ENCODE results near the gene OR2T34.
"Not testable (repeated sequence)": the region's sequence is repeated elsewhere in the genome, so short reads cannot be mapped to it uniquely, and the experiment has no call there.

The OR2T34 gene, protein sequence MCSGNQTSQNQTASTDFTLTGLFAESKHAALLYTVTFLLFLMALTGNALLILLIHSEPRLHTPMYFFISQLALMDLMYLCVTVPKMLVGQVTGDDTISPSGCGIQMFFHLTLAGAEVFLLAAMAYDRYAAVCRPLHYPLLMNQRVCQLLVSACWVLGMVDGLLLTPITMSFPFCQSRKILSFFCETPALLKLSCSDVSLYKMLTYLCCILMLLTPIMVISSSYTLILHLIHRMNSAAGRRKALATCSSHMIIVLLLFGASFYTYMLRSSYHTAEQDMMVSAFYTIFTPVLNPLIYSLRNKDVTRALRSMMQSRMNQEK

GRCh38 chr1:248574657-248575056 is at the start of gene OR2T34:
TSS of gene OR2T34 (minus strand) at chr1:248574757. CDS start at chr1:248574757, 0 bp downstream.
- not testable (repeated sequence) for DNase-seq

DNA sequence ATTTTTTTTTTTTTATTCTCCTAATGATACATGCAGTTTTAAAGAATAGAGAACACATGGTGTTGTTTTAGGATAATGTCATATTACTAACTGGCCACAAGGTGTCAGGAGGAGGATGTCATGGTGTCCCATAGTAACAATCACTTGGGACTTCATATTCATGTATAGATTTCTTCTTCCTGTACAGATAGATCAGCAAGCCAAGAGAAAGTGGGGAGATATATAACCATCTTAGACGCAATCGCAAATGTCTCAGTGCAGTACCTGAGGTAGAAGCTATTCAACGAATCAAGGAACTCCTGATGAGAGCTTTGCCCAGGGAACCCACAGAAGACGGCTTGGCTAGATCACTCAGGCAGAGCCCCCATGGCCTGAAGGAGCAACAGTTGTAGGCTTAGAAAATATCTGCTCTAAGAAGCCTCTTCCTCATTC is 48.0 kb upstream of the OR2T34 start:
- peak; percentile 81 for DNase-seq

- DNase-seq: no peak
These were observed 47.2 kb upstream of the OR2T34 start for GRCh38 chr1:248621770-248622169.

DNA sequence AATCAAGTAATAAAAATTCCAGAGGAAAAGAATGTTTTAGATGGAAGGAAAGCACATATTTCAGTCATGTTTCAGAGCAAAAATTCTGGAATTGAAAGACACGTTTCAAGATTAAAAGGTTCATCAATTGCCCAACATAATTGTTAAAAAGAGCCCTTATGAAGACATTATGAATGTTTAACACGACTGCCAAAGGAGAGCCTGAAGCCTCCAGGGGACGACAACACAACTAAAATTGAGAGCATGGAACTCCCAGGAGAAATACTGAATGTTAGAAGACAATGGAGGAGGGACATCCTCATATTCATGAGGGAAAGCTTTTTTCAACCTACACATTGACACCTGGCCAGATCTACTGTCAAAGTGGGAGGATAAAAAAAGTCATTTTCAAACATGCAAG is 44.3 kb upstream of the OR2T34 start:
- DNase-seq: peak; percentile 85

GRCh38 chr1:248618119-248618518 is 43.6 kb upstream of the OR2T34 start:
- DNase-seq: no peak

- DNase-seq: no peak
These were observed 39.2 kb upstream of the OR2T34 start for GRCh38 chr1:248613742-248614141.

GRCh38 chr1:248611883-248612414 is 37.4 kb upstream of the OR2T34 start:
- peak; percentile 24 for DNase-seq

GRCh38 chr1:248610301-248610700 is 35.7 kb upstream of the OR2T34 start:
- DNase-seq: no peak

GRCh38 chr1:248599396-248599795 is 24.8 kb upstream of the OR2T34 start:
- DNase-seq: no peak

- no peak for DNase-seq
These were observed 23.0 kb upstream of the OR2T34 start, which contains the start of gene OR2T10 for GRCh38 chr1:248597589-248597988. TSS of gene OR2T10 (minus strand) at chr1:248597700. CDS start at chr1:248593768, 3,932 bp downstream.

- peak; percentile 75 for DNase-seq
These were observed 22.1 kb upstream of the OR2T34 start for GRCh38 chr1:248596615-248597014.

GRCh38 chr1:248593226-248593625 is 18.7 kb upstream of the OR2T34 start:
- no peak for DNase-seq

- no peak for DNase-seq
These were observed 18.1 kb upstream of the OR2T34 start for GRCh38 chr1:248592655-248593054.

- DNase-seq: no peak
These were observed 15.5 kb upstream of the OR2T34 start for GRCh38 chr1:248590055-248590454.

DNA sequence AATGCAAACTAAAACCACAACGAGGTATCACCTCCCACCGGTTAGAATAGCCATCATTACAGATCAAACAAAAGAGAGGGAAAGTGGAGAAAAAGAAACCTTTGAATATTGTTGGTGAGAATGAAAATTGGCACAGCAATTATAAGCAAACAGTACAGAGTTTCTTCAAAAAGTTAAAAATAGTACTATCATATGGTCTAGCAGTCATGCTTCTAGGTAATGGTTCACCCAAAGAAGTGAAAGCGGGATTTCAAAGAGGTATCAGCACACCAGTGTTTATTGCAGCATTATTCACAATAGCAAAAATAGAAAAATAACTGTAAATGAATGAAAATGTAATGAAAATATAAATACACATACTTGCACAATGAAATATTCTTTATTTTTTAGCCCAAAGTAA is 14.8 kb upstream of the OR2T34 start:
- DNase-seq: no peak

DNA sequence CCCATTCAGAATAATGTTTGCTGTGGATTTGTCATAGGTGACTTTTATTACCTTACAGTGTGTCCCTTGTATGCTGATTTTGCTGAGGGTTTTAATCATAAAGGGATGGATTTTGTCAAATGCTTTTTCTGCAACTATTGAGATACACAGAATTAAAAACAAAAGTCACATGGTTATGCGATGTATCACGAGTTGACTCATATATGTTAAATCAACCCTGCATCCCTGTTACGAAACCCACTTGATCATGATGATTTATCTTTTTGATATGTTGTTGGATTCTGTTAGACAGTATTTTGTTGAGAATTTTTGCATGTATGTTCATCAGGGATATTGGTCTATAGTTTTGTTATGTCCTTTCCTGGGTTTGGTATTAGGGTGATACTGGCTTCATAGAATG is 10.7 kb upstream of the OR2T34 start:
- no peak for DNase-seq

DNA sequence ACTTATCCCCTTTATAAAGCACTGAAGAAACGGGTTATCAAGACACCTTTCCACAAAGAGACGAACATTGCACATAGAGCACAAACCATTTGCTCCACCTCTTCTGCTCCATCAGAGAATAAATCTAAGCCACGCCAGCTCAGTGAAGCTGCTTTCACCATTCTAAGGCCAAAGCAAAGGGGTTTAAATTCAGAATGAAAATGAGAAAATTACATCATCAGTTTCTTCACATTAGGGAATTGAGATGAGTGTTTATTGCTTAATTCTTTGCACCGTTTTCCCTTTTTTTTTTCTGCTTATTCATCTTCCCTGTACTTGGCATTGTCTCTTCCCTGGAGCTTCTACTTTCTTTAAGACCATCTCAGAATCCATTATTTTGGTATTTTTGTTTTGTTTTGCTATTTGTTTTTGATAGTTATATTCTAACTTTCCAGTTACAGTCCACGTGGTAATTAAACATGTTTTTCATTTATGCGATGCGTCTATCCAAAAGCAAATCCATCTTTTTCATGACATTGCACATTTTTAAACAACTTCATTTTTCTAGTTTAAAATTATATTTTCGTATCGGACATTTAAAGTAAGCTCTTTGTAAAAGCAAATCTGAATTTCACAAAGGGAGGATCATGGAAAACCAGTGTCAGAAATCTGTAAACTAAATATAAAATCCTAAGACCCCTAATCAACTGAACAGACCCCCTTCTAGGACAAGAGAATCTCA is 1.9 kb upstream of the OR2T34 start:
- DNase-seq: no peak

GRCh38 chr1:248573856-248574255 is 701 bp downstream of the OR2T34 start:
- DNase-seq: not testable (repeated sequence)

DNA sequence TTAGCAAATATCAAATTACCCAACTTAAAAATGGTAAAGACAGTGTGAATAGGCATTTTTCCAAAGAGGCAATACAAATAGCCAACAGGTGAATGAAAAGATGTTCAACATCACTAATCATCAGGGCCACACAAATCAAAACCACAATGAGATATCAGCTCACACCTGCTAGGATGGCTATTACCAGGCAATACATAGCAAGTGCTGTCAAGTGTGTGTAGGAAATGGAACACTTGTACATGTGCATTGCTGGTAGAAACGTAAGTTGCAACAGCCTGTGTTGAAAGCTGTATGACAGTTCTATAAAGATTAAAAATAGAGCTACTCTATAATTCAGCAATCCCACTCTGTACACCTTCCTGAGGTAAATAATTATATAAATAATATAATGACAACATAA is 2.5 kb downstream of the OR2T34 start:
- DNase-seq: not testable (repeated sequence)

GRCh38 chr1:248570811-248571210 is 3.7 kb downstream of the OR2T34 start:
- not testable (repeated sequence) for DNase-seq

GRCh38 chr1:248569049-248569448 is 5.5 kb downstream of the OR2T34 start:
- DNase-seq: not testable (repeated sequence)

DNA sequence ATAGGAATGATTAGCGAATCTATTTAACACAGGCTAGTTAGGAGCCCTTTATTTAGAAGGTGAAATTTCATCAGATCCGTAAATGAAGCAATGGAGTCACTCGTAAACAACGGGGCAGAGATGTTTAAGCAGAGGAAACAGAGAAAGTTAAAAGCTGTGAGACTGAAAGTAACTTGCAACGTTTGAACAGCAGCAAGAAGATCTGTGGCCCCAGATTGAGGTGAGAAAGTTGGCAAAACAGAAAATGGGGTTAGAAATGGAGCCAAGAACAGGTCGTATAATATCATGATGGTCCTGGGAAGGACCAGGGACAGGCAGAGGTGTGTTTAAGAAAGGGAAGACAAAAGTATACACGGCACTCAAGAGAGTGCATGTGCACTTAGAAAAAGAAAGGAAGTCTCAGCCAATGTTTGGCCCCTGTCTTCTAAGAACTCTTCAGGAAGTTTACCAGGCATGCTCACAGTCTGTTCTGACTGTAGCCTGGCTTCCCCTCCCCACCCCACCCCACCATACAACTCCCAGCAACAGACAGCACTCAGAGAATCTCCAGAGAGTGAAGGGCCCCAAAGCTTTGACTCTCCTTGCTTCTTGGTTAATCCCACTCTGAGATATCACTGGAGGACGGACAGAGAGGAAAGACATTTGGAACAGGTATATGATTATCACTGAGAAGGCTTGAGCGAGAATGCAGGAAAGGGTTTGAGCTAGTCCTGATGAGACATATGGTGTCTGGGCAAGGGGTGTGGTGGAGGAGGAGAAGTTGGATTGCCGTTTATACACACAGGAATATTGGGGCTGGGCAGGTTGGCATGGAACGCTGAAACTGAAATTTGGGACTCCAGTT is 8.8 kb downstream of the OR2T34 start:
- not testable (repeated sequence) for DNase-seq

GRCh38 chr1:248562672-248563071 is 11.9 kb downstream of the OR2T34 start, which contains the start of gene OR2T29:
TSS of gene OR2T29 (minus strand) at chr1:248562772. CDS start at chr1:248559491, 3,281 bp downstream.
- not testable (repeated sequence) for DNase-seq

Measured in DMS53 (cell line).